RKO (cell line): Measurements from ENCODE around the gene COL27A1.
"Not testable (repeated sequence)": the region's sequence is repeated elsewhere in the genome, so short reads cannot be mapped to it uniquely, and the experiment has no call there.

ENCODE experiments used
- DNase-seq: peaks from one replicate; pipeline ENCODE4 v3.0.0-alpha.2; 2016; ENCODE audit warnings: low spot score

COL27A1 gene

DNA sequence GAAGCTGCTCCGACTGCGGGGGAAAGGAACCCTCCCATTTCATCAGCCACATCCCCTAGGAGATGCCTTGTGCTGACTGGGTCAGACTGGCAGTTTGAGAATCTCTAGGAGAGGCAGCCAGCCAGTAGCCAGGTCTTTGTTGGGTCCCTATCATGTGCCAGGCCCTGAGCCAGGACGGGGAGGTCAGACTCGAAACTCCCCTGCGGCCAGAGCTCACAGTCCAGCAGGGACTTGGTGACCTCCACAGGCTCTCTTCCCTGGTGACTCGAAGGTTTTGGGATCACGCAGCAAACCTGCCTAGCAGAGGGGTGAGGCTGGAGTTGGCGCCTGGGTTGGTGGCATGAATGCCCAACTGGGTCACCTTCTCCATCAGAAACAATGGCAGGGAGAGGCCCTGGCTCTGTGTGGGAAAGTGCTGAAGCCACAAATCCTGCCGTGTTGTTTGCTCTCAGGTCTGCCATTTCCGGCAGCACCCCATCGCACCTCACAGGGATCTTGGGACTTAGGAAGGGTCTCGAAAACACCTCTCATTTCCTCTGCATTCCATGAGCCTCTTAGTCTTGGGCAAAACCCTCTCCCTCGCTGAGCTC, 153.1 kb downstream of the COL27A1 start:
- DNase-seq, result no peak

DNA sequence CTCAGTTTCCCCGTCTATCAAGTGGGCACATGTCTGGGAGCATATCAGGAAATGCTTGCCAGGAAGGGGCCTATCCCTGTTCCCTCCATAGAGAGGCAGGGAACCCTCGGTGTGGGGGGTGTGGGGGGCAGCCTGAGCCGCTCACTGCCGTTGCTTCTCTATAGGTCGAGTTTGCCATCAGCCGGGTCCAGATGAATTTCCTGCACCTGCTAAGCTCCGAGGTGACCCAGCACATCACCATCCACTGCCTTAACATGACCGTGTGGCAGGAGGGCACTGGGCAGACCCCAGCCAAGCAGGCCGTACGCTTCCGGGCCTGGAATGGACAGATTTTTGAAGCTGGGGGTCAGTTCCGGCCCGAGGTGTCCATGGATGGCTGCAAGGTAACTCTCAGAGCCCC, 153.8 kb downstream of the COL27A1 start:
- no peak for DNase-seq

DNA sequence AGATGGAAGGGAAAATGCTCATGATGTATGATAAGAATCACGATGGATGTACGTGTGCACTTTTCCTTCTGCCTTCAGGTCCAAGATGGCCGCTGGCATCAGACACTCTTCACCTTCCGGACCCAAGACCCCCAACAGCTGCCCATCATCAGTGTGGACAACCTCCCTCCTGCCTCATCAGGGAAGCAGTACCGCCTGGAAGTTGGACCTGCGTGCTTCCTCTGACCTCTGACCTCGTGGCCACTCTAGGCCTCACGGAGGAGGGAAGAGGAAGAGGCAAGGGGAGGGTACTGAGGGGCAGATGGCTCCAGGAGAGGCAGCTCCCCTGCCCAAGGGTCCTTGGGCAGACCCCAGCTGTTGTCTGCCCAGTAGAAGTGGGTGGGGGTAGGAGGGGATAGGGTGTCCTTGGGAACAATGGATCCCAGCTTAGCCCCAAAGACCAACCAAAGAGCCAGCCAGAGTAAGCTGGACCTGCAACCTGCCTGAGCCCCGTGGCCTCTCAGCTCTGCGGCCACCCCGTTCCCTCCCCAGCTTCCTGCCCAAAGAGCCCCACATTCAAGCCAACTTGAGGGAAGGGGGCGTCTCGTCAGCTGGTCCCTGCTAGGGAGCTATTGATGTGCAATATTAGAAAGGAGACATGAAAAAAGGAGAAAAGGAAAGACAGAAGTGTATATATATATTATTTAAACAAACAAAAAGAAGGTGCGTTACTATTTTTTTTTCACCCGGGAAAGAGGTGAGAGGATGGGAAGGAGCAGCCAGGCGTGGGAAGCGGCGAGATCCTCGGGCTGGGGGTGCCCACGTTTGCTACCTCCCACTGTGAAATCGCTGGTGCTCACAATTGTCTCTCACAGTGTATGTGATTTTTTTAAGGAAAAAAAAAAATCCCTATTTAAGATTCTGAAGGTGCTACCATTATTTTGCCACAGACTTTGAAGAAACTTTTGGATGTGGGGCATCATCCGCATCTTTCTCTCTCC, 155.4 kb downstream of the COL27A1 start:
- DNase-seq, result no peak

DNA sequence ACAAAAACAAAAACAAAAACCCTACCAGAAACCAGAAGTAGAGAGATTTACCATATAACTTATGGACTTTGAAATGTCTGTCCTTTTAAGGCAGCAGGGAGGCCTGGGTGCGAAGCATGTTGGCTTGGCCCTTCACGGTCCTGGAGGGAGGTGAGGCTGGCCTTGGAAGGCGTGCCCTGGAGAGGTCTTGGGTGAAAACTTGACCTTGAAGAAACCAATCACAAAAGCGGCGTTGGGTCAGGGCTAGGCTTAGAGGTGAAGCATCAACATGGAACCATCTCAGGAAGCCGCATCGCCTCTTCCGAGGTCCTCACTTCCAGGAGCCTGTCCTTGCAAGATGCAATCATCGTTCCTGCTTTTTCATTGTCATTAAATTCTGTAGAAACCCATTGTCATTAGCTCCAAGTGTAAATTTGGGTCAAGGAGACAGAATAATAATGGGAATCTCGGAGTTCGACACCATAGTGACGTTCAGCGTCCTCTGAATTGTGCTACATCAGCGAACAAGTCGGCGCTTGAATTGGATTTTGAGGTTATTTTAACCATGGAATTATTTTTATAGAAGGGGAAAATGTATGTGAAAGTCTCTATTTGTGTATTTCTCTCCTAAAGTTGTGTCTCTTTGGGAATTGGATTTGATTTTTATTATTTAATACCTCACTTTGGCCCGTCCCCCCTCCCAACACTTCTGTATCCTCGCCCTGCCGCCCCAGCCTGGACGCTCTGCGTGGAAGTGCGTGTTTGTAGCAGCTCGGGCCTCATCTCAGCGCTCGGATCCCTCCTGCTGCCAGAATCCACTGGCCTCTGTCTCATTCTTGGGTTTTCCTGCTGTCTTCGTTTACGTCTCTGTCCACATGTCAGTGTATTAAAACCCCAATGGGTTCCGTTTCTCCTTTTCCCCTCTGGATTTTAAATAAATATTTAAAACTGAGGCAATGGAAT, 156.5 kb downstream of the COL27A1 start:
- DNase-seq, result no peak

DNA sequence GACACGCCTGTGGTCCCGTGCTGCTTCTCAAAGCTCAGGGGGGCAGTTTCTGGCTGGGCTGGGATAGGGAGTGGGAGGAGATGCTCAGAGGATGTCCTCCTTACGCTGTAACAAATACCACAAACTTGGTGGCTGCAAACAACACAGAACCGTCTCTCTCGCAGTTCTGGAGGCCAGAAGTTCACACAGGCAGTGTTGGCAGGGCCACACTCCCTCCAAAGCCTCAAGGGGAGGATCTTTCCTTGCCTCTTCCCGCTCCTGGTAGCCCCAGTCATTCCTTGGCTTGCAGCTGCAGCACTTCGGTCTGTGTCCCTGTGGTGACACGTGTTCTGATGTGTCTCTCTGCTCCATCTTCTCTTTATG, 157.2 kb downstream of the COL27A1 start:
- no peak for DNase-seq

DNA sequence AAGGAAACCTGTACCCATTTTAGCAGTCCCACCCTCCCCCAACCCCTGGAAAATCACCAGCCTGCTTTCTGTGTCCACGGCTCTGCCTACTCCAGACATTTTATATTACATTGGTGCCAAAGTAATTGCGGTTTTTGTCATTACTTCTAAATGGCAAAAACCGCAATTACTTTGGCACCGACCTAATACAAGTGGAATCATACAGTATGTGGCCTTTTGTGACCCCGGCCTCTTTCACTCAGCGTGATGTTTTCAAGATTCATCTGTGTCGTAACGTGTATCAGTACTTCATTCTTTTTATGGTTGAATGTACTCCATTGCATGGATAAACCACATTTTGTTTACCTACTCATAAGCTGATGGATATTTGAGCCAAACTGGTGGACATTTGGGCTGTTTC, 157.8 kb downstream of the COL27A1 start:
- DNase-seq, result no peak

DNA sequence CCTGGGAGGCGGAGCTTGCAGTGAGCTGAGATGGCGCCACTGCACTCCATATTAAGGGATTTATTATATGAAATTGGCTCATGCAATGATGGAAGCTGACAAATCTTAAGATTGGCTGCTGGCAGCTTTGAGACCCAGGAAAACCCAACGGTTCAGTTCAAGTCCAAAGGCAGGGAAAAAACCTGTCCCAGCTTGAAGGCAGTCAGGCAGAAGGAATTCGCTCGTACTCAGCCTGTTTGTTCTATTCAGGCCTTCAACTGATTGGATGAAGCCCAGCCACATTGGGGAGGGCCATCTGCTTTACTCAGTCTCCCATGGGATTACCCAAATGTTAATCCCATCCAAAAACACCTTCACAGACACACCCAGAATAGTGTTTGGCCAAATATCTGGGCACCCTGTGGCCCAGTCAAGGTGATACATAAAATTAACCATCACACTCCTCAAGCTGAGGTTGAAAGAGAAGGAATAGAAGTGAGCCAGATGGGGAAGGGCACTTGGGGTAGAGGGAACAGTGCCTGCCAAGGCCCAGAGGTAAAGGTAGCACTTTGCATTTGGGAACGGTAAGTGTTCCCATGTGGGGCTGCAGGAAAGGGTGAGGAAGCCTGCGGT, 159.0 kb downstream of the COL27A1 start:
- no peak for DNase-seq

DNA sequence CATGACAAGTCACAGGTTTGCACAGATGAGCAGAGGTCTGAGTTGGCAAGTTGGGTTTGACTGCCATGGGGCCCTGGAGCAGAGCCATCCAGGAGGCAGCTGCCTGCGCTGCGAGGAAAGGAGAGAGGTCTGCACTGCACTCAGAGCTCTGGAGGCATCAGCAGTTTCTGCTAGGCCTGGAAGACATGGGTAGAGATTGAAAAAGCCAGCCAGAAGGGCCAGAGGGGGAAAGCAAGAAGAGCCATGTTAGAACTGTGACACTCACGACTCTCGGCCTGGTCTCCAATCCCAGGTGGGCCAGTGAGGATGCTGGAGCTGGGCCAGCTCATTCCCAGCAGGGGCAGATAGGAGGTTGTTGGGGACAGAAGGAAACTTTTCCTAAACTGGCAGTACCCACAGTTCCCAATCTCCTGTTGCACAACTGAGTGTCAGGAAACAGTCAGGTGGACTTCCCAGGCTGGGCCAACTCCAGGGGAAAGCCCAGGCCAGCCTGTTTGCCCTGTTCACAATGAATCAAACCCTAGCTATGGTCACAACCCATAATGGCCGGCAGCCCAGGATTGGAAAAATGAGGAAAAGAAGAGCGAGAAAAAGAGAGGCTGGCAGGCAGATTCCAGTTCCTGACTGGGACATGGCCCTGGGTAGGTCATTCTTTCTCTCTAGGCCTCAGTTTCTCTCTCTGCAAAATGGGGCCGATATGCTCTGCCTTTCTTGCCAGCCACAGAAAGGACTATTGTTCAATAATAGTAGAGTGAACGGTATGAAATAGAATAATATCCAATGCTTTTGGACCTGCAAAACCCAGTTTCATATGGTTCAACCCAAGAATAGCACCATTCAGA, 159.8 kb downstream of the COL27A1 start:
- DNase-seq, result no peak

DNA sequence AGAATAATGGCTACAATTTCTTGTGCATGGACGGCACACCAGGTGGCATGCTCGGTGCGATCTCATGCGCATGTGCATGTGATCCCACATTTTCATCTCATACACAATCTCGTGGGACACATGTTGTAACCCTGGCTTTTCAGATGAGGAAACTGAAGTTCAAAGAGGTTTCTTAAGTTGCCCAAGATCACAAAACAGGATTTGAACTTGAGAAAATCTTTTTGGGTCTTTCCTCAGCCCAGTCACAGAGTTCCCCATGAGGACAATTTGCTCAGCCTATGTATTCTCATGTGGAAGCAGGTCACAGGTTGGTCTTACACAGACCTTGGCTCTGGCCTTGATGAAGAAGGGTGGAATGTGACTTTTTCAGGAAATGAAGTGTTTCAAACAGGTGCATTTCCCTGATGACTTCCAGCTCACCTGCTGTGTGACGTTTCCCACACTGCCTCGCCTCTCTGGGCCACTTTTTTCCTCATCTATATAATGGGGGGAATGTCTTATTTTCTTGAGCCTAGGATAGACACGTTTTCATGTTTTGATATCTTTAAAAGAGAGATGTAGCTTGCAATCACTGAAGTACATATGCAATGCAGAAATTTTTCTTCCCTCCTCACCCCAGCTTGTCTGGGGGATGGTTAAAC, 160.5 kb downstream of the COL27A1 start:
- DNase-seq, result no peak

DNA sequence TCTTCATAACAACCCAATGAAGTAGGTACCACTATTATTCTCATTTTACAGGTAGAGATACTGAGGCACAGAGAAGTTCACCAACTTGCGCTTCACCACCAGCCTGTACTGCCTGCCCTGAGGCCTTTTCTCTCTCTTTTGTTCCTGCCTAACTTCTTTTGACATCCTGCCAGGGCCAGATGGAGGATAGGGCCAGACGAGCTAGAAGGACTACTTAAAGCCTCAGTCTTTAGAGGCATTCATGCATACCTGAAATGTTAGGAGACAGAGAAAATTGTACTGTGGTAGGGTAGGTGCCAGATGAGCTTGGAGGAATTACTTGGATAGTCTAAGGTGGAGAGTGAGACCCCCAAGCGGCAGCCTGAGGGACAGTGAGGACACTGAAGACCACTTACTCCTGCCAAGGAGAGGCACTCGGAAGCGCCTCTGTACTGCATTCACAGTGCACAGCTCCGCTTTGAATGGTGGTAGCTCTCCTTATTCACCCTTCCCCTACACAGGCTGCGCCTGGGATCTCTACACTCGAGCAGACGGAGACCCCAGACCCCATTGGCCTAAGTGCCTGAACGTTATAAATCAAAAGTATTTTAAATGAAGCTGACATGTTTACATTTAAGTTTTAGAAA, 161.4 kb downstream of the COL27A1 start:
- DNase-seq, result no peak

DNA sequence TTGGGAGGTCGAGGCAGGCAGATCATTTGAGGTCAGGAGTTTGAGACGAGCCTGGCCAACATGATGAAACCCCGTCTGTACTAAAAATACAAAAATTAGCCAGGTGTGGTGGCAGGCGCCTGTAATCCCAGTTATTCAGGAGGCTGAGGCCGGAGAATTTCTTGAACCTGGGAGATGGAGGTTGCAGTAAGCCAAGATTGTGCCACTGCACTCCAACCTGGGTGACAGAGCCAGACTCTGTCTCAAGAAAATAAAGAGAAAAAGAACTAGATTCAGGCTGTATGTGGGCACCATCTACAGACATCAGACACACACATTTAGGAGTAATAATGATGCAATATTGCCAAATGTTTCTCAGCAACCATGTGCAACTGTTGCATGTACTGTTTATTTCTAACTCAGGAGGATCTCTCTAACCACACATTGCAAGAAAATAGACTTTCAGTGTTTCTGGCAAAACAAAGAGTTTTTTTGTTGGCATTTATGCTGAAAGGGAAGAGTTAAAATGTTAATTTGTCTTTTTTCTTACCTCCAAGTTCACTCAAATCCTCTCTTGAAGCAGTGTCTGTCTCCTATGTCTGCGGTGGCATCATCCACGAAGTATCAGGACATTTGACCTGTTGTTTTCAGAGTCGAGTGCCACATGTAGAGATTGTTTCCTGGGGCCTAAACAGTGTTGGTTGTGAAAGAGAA, 162.5 kb downstream of the COL27A1 start:
- peak; percentile 65 for DNase-seq

DNA sequence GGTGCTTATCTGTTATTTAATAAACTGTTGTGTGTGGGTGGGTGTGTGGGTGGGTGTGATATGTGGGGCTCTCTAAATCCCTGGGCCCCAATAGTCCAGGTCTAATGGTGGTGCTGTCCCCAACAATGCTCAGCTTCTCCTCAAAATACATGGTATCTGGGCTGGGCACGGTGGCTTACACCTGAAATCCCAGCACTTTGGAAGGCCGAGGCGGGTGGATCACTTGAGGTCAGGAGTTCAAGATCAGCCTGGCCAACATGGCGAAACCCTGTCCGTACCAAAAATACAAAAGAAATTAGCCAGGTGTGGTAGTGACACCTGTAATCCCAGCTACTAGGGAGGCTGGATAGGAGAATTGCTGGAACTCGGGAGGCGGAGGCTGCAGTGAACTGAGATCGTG, 163.1 kb downstream of the COL27A1 start:
- no peak for DNase-seq

DNA sequence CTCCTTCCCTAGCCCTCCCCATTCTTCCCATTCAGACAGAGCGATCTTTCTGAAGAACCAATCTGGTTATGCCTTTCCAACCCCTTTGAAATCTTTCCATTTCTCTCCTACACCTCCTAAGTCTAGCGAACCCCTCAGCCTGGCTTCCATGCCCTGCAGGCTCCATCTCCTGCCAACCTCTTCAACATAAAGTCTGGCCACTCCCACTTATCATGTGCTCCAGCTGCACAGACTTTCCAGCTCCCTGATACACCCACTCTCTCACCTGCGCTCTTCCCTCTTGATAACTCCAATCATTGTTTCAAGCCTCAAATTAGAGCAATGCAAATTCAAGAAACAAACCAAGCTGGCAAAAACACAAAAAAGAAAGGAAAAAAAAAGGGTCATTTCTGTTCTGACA, 163.8 kb downstream of the COL27A1 start:
- no peak for DNase-seq

DNA sequence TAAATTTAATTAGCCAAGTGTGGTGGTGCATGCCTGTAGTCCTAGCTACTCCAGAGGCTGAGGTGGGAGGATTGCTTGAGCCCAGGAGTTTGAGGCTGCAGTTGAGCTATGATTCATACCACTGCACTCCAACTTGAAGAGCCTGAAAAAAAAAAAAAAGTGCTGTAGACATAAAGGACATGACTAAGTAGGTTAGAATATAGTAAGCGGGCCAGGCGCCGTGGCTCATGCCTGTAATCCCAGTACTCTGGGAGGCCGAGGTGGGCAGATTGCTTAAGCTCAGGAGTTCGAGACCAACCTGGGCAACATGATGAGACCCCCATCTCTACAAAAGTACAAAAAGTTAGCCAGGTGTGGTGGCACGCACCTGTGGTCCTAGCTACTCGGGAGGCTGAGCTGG, 165.4 kb downstream of the COL27A1 start:
- peak; percentile 88 for DNase-seq

DNA sequence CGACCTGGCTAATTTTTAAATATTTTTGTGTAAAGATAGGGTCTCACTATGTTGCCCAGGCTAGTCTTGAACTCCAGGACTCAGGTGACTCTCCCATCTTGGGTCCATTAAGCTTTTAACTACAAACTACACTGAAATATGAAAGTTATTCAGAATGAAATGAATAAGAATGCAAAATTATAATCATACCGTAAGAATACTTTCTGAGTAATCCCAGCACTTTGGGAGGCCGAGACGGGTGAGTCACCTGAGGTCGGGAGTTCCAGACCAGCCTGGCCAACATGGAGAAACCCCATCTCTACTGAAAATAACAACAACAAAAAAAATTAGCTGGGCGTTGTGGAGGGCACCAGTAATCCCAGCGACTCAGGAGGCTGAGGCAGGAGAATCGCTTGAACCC, 166.4 kb downstream of the COL27A1 start:
- DNase-seq, result peak; percentile 63

DNA sequence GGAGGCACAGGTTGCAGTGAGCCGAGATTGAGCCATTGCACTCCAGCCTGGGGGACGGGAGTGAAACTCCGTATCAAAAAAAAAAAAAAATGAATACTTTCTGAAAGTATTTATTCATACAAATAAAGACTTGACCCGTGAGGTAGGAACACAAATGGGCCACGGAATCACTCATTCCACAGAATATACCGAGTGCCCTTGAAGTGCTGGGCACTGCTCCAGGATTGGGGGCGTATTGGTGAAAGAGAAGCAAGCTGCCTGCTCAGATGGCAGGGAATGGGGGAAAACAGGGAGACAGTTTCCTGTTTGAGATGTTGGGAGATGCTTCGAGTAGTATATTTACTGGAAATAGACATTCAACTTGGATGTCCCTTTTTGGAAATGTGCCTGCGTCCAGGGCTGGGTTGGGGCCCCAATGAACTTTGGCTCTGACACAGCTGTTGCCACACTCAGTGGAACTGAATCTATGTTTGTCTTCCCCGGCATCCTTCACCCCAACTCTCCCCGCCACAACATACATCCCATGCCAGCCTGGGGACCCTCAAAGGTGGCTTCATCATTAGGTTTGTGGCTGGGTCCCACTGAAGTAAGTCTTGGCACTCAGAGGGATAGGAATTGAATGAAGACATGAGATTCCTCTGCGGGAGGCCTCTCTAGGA, 167.0 kb downstream of the COL27A1 start:
- not testable (repeated sequence) for DNase-seq

DNA sequence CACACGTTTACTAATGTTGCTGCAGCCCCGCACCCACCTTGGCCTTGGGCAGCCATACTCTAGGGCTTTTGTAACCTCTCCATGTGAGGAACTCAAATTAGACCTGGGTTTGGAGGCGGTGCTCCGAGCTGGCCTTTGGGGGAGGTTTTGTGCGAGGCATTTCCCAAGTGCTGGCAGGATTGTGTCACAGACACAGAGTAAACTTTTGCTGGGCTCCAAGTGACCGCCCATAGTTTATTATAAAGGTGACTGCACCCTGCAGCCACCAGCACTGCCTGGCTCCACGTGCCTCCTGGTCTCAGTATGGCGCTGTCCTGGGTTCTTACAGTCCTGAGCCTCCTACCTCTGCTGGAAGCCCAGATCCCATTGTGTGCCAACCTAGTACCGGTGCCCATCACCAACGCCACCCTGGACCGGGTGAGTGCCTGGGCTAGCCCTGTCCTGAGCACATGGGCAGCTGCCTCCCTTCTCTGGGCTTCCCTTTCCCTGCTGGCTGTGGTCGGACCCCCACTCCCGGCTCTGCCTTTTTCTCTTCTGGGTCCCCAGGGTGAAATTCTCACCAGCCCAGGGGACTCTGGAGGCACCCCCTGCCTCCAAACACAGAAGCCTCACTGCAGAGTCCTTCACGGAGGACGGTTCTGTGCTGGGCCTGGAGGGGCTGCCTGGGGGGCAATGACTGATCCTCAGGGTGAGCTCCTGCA, 167.6 kb downstream of the COL27A1 start, which contains the start of gene ORM1:
Gene ORM1 (plus strand): TSS at position 268 of the 701 bp plus-strand sequence. CDS start 36 bp downstream, at position 304.
- DNase-seq, result not testable (repeated sequence)

DNA sequence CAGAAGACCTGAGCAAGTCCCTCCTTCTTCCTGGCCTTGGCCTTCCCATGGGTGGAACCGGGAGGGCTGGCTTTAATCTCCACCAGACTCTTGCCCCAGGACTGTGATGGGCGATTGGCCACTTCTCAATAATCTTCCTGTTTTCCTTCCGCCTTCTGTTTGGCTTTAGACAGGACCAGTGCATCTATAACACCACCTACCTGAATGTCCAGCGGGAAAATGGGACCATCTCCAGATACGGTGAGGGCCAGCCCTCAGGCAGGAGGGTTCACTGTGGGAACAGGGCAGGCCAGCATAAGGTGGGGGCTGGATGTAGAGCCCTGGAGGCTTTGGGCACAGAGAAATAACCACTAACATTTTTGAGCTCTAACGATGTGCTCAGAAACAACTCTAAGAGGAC, 168.5 kb downstream of the COL27A1 start:
- DNase-seq, result not testable (repeated sequence)
